ENCODE results near the gene MS4A15. TPM values are rescaled to one million over a fixed set of nuclear protein-coding genes. Genes with fewer than 3 reads are reported as not detected.

The MS4A15 gene
- total and polyA plus RNA-seq, 2 donors (not counting 1 experiment from before 2014, with no cell fraction given) = not detected

GRCh38 chr11:60785806-60786361 lies 29.2 kb downstream of the MS4A15 start:
- H3K27ac ChIP-seq (ENCODE audit: low read length in 2 of 2) = no peak overlapping the region
- H3K4me3 ChIP-seq (ENCODE audit: control extremely low read depth in 1 of 5, extremely low read depth in 1 of 5, insufficient read depth in 1 of 5, low read depth in 2 of 5, low read length in 4 of 5) = no peak overlapping the region
- ChIA-PET POLR2A (no interaction called here), CTCF (interaction anchor here (1.4 to 1.8 kb wide), 2 partner anchors 9 to 10 kb away, joined by 3 to 5 read pairs; no protein-coding TSS in a partner anchor)
- no peaks in the 10 kb centered on the region for H3K9me3 Mint-ChIP-seq (ENCODE audit: insufficient read depth)
- H4K20me1 ChIP-seq (ENCODE audit: control insufficient read depth, insufficient read depth, low read length, poor library complexity, severe bottlenecking) = no peaks in the 10 kb centered on the region
- no peak overlapping the region for H3K4me2 ChIP-seq (replicated peaks; ENCODE audit: low read depth, low read length, poor library complexity, severe bottlenecking)
- DNase-seq (no peak), ATAC-seq (ENCODE audit: low read depth) (no peak)
- intact Hi-C loops (cut with micrococcal nuclease) = no loop called here
- TF ChIP-seq EZH2 (IDR thresholded peaks at IDR 0.05; ENCODE audit: borderline replicate concordance, insufficient read depth, low read depth, low read length, poor library complexity, severe bottlenecking) = no peak
- TF ChIP-seq CTCF (IDR thresholded peaks at IDR 0.05) = no peak
- no peaks in the 10 kb centered on the region for H3K79me2 ChIP-seq (ENCODE audit: control insufficient read depth, insufficient read depth, low read length)
- no peaks in the 10 kb centered on the region for H3K27me3 Mint-ChIP-seq
- H3K27me3 ChIP-seq (replicated peaks in 1 of 4; ENCODE audit: control extremely low read depth in 1 of 4, control insufficient read depth in 3 of 4, insufficient read depth in 4 of 4, low read length in 3 of 4) = no peaks in the 10 kb centered on the region
- H3K4me1 Mint-ChIP-seq = no peaks in the 10 kb centered on the region
- H3K9me3 ChIP-seq (ENCODE audit: control extremely low read depth in 1 of 3, control insufficient read depth in 2 of 3, insufficient read depth in 1 of 3, low read length in 2 of 3) = no peaks in the 10 kb centered on the region
- no peak overlapping the region for H3K9ac ChIP-seq (ENCODE audit: low read length)
- WGBS (ENCODE audit: insufficient coverage) = 83% methylated on average over 8 of the region's 8 CpGs
- H3K4me3 Mint-ChIP-seq = no peak overlapping the region
- H3K27ac Mint-ChIP-seq = no peak overlapping the region
- no peaks in the 10 kb centered on the region for H3K36me3 ChIP-seq (replicated peaks in 1 of 2; ENCODE audit: control extremely low read depth in 1 of 2, control insufficient read depth in 1 of 2, extremely low read depth in 1 of 2, insufficient read depth in 2 of 2, low read length in 1 of 2)
- no peak overlapping the region for H2AFZ ChIP-seq (ENCODE audit: insufficient read depth, low read depth, low read length, poor library complexity, severe bottlenecking)
- H3K4me1 ChIP-seq (ENCODE audit: control insufficient read depth in 2 of 2, insufficient read depth in 2 of 2, low read length in 2 of 2) = no peaks in the 10 kb centered on the region

GRCh38 chr11:60786811-60787567 lies 30.3 kb downstream of the MS4A15 start:
- H3K9me3 Mint-ChIP-seq (ENCODE audit: insufficient read depth) = no peaks in the 10 kb centered on the region
- no peaks in the 10 kb centered on the region for H3K27me3 ChIP-seq (replicated peaks in 1 of 4; ENCODE audit: control extremely low read depth in 1 of 4, control insufficient read depth in 3 of 4, insufficient read depth in 4 of 4, low read length in 3 of 4)
- H3K9ac ChIP-seq (ENCODE audit: low read length) = no peak overlapping the region
- no peaks in the 10 kb centered on the region for H3K4me1 ChIP-seq (ENCODE audit: control insufficient read depth in 2 of 2, insufficient read depth in 2 of 2, low read length in 2 of 2)
- intact Hi-C loops (cut with micrococcal nuclease) = no loop called here
- H3K4me2 ChIP-seq (replicated peaks; ENCODE audit: low read depth, low read length, poor library complexity, severe bottlenecking) = no peak overlapping the region
- ATAC-seq (ENCODE audit: low read depth) = no peak
- no peak overlapping the region for H2AFZ ChIP-seq (ENCODE audit: insufficient read depth, low read depth, low read length, poor library complexity, severe bottlenecking)
- H3K4me3 Mint-ChIP-seq = no peak overlapping the region
- POLR2A ChIA-PET = no interaction called here
- CTCF ChIA-PET = interaction anchor here (1.4 to 1.8 kb wide), 2 partner anchors 10 to 12 kb away, joined by 3 to 5 read pairs; no protein-coding TSS in a partner anchor
- no peak overlapping the region for H3K4me3 ChIP-seq (ENCODE audit: control extremely low read depth in 1 of 5, extremely low read depth in 1 of 5, insufficient read depth in 1 of 5, low read depth in 2 of 5, low read length in 4 of 5)
- no peak overlapping the region for H3K27ac Mint-ChIP-seq
- H3K9me3 ChIP-seq (ENCODE audit: control extremely low read depth in 1 of 3, control insufficient read depth in 2 of 3, insufficient read depth in 1 of 3, low read length in 2 of 3) = no peaks in the 10 kb centered on the region
- H3K27ac ChIP-seq (ENCODE audit: low read length in 2 of 2) = no peak overlapping the region
- no peaks in the 10 kb centered on the region for H3K27me3 Mint-ChIP-seq
- H3K36me3 ChIP-seq (replicated peaks in 1 of 2; ENCODE audit: control extremely low read depth in 1 of 2, control insufficient read depth in 1 of 2, extremely low read depth in 1 of 2, insufficient read depth in 2 of 2, low read length in 1 of 2) = no peaks in the 10 kb centered on the region
- DNase-seq = no peak
- no peaks in the 10 kb centered on the region for H3K4me1 Mint-ChIP-seq
- no peaks in the 10 kb centered on the region for H3K79me2 ChIP-seq (ENCODE audit: control insufficient read depth, insufficient read depth, low read length)
- 92% methylated on average over 9 of the region's 15 CpGs for WGBS (ENCODE audit: insufficient coverage)
- TF ChIP-seq EZH2 (IDR thresholded peaks at IDR 0.05; ENCODE audit: borderline replicate concordance, insufficient read depth, low read depth, low read length, poor library complexity, severe bottlenecking) (no peak), CTCF (IDR thresholded peaks at IDR 0.05) (no peak)
- H4K20me1 ChIP-seq (ENCODE audit: control insufficient read depth, insufficient read depth, low read length, poor library complexity, severe bottlenecking) = no peaks in the 10 kb centered on the region

Data from B cell (primary cell).